Activated naive CD8-positive, alpha-beta T cell treated with anti-CD3 and anti-CD28 coated beads, Interleukin-2, amount 10 ng/mL, durations not matched to agents 7 days and 5 days (primary cell): ENCODE measurements around the gene CNN2. TPM values are rescaled to one million over a fixed set of nuclear protein-coding genes. Genes with fewer than 3 reads are reported as not detected.

Source experiments
- ATAC-seq: fragments of 150-1000 bp; cut with Tn5 transposase; one replicate; pipeline ENCODE4 v1.10.0; 2021; ENCODE audit warnings: low read depth, moderate library complexity
- POLR2A ChIA-PET: fragments of 350-600 bp; sonication (Branson Sonifier 250); formaldehyde crosslinking; loops from one replicate; lab custom pipeline; 2021; ENCODE audit warnings: antibody characterized with exemption; lab: Charles Lee
- DNase-seq: peaks from one replicate; pipeline ENCODE4 v3.0.0; 2021
- H3K27ac Mint-ChIP-seq: one replicate; pipeline ENCODE4 v1.8.0; 2022; ENCODE audit warnings: mild to moderate bottlenecking, mixed read lengths
- H3K27me3 Mint-ChIP-seq: one replicate; pipeline ENCODE4 v1.8.0; 2022; ENCODE audit warnings: mild to moderate bottlenecking, moderate library complexity, mixed read lengths
- H3K36me3 Mint-ChIP-seq: one replicate; pipeline ENCODE4 v1.8.0; 2021; ENCODE audit warnings: mild to moderate bottlenecking, mixed read lengths
- H3K4me1 Mint-ChIP-seq: one replicate; pipeline ENCODE4 v1.8.0; 2021; ENCODE audit warnings: mixed read lengths
- H3K4me3 Mint-ChIP-seq: one replicate; pipeline ENCODE4 v1.8.0; 2022; ENCODE audit warnings: mild to moderate bottlenecking, moderate library complexity, mixed read lengths
- H3K9me3 Mint-ChIP-seq: one replicate; pipeline ENCODE4 v1.8.0; 2021; ENCODE audit warnings: mixed read lengths
- total RNA-seq, 2 experiments: library from RNA; stranded (reverse); gene quantifications; one replicate each; pipeline ENCODE4 v1.2.3, GENCODE V29; 2021

CNN2 gene
- total RNA-seq, 2 experiments from 2014 or later = 340 to 353 TPM

GRCh38 chr19:1035998-1036621 is 9.7 kb downstream of the CNN2 start:
- Mint-ChIP-seq H3K4me3 (no peak overlapping the region), H3K4me1 (peaks cover 43% of the 10 kb centered on the region)
- no peak for ATAC-seq

GRCh38 chr19:1037621-1038064 is 11.2 kb downstream of the CNN2 start:
- DNase-seq = peak; percentile 61

More at GRCh38 chr19:1035998-1036621, 9.7 kb downstream of the CNN2 start:
- H3K36me3 Mint-ChIP-seq = peaks cover 33% of the 10 kb centered on the region
- DNase-seq = no peak
- H3K27ac Mint-ChIP-seq = peak overlapping the region; percentile 54
- POLR2A ChIA-PET = interaction anchor here (0.9 to 7.7 kb wide), 6 partner anchors 8 to 50 kb away, joined by 3 to 82 read pairs (median 8); partner anchors contain the start of genes ARHGAP45, CNN2 and RNU6-2
- no peaks in the 10 kb centered on the region for H3K9me3 Mint-ChIP-seq
- H3K27me3 Mint-ChIP-seq = no peaks in the 10 kb centered on the region

GRCh38 chr19:1038978-1039645 is 12.7 kb downstream of the CNN2 start:
- Mint-ChIP-seq H3K4me1 (peaks cover 37% of the 10 kb centered on the region), H3K4me3 (peak overlapping the region; percentile 99), H3K27me3 (no peaks in the 10 kb centered on the region), H3K9me3 (no peaks in the 10 kb centered on the region), H3K36me3 (peaks cover 21% of the 10 kb centered on the region), H3K27ac (peak overlapping the region; percentile 88)
- POLR2A ChIA-PET = interaction anchor here (0.6 to 7.7 kb wide), 18 partner anchors 9 to 230 kb away, joined by 3 to 82 read pairs (median 6); partner anchors contain the start of genes ARHGAP45, CIRBP, CNN2 and GPX4
- no peak for DNase-seq
- no peak for ATAC-seq

More at GRCh38 chr19:1037621-1038064, 11.2 kb downstream of the CNN2 start:
- H3K27me3 Mint-ChIP-seq = no peaks in the 10 kb centered on the region
- peak overlapping the region; percentile 99 for H3K4me3 Mint-ChIP-seq
- POLR2A ChIA-PET = interaction anchor here (0.6 to 7.7 kb wide), 8 partner anchors 10 to 166 kb away, joined by 3 to 82 read pairs (median 10); partner anchors contain the start of genes ARHGAP45, CNN2 and RNU6-2
- no peaks in the 10 kb centered on the region for H3K9me3 Mint-ChIP-seq
- H3K27ac Mint-ChIP-seq = peak overlapping the region; percentile 88
- ATAC-seq = no peak
- H3K4me1 Mint-ChIP-seq = peaks cover 43% of the 10 kb centered on the region
- H3K36me3 Mint-ChIP-seq = peaks cover 28% of the 10 kb centered on the region

GRCh38 chr19:1039646-1040475 is 13.5 kb downstream of the CNN2 start, which contains the start of gene ABCA7:
TSS of gene ABCA7 (plus strand) at chr19:1040107. CDS start at chr19:1041362, 1,255 bp downstream.
- ATAC-seq (peak; percentile 88), DNase-seq (peak; percentile 100)
- Mint-ChIP-seq H3K4me1 (peaks cover 37% of the 10 kb centered on the region), H3K4me3 (peak within 1 kb of the TSS; percentile 99), H3K36me3 (peaks cover 25% of the 10 kb centered on the region), H3K27ac (peak within 1 kb of the TSS; percentile 92), H3K9me3 (no peaks in the 10 kb centered on the region), H3K27me3 (no peaks in the 10 kb centered on the region)
- POLR2A ChIA-PET = interaction anchor here (0.6 to 7.7 kb wide), 15 partner anchors 8 to 230 kb away, joined by 3 to 82 read pairs (median 7); partner anchors contain the start of genes ARHGAP45, CIRBP, CNN2 and GPX4

- H3K4me1 Mint-ChIP-seq = peaks cover 33% of the 10 kb centered on the region
Observed at GRCh38 chr19:1040476-1041271, 14.3 kb downstream of the CNN2 start.

GRCh38 chr19:1041272-1041834 is 14.9 kb downstream of the CNN2 start:
- Mint-ChIP-seq H3K9me3 (peaks cover 1% of the 10 kb centered on the region), H3K4me1 (peaks cover 29% of the 10 kb centered on the region), H3K27me3 (no peaks in the 10 kb centered on the region), H3K36me3 (peaks cover 23% of the 10 kb centered on the region), H3K27ac (no peak overlapping the region), H3K4me3 (peak overlapping the region; percentile 99)
- POLR2A ChIA-PET = interaction anchor here (0.5 to 7.7 kb wide), 9 partner anchors 13 to 228 kb away, joined by 3 to 82 read pairs (median 7); partner anchors contain the start of genes ARHGAP45, CIRBP, CNN2 and RNU6-2
- no peak for DNase-seq
- ATAC-seq = no peak

More at GRCh38 chr19:1040476-1041271, 14.3 kb downstream of the CNN2 start:
- peak overlapping the region; percentile 92 for H3K27ac Mint-ChIP-seq
- POLR2A ChIA-PET = interaction anchor here (0.9 to 7.7 kb wide), 14 partner anchors 8 to 229 kb away, joined by 3 to 82 read pairs (median 10); partner anchors contain the start of genes ARHGAP45, CIRBP, CNN2 and RNU6-2
- peaks cover 27% of the 10 kb centered on the region for H3K36me3 Mint-ChIP-seq
- peak; percentile 87 for DNase-seq
- peak overlapping the region; percentile 99 for H3K4me3 Mint-ChIP-seq
- peak; percentile 62 for ATAC-seq
- H3K27me3 Mint-ChIP-seq = no peaks in the 10 kb centered on the region
- H3K9me3 Mint-ChIP-seq = peaks cover 1% of the 10 kb centered on the region

GRCh38 chr19:1041835-1042685 is 15.7 kb downstream of the CNN2 start:
- peaks cover 20% of the 10 kb centered on the region for H3K36me3 Mint-ChIP-seq

GRCh38 chr19:1042689-1043511 is 16.5 kb downstream of the CNN2 start:
- no peak overlapping the region for H3K4me3 Mint-ChIP-seq
- ATAC-seq = no peak
- no peak overlapping the region for H3K27ac Mint-ChIP-seq

More at GRCh38 chr19:1041835-1042685, 15.7 kb downstream of the CNN2 start:
- ATAC-seq (no peak), DNase-seq (no peak)
- Mint-ChIP-seq H3K27ac (no peak overlapping the region), H3K27me3 (no peaks in the 10 kb centered on the region), H3K4me3 (peak overlapping the region; percentile 99), H3K4me1 (peaks cover 27% of the 10 kb centered on the region), H3K9me3 (peaks cover 1% of the 10 kb centered on the region)
- POLR2A ChIA-PET = interaction anchor here (0.5 to 7.7 kb wide), 8 partner anchors 12 to 121 kb away, joined by 3 to 82 read pairs (median 14); partner anchors contain the start of genes ARHGAP45 and CNN2

GRCh38 chr19:1045247-1045603 is 18.8 kb downstream of the CNN2 start:
- DNase-seq = no peak
- ATAC-seq = peak; percentile 31
- Mint-ChIP-seq H3K27me3 (no peaks in the 10 kb centered on the region), H3K36me3 (peaks cover 10% of the 10 kb centered on the region), H3K4me3 (no peak overlapping the region), H3K27ac (no peak overlapping the region), H3K9me3 (peaks cover 1% of the 10 kb centered on the region), H3K4me1 (peaks cover 6% of the 10 kb centered on the region)
- POLR2A ChIA-PET = no interaction called here

More at GRCh38 chr19:1042689-1043511, 16.5 kb downstream of the CNN2 start:
- Mint-ChIP-seq H3K36me3 (peaks cover 15% of the 10 kb centered on the region), H3K27me3 (no peaks in the 10 kb centered on the region), H3K9me3 (peaks cover 1% of the 10 kb centered on the region), H3K4me1 (peaks cover 22% of the 10 kb centered on the region)
- POLR2A ChIA-PET = interaction anchor here (0.7 to 7.7 kb wide), 5 partner anchors 12 to 226 kb away, joined by 3 to 80 read pairs (median 3); partner anchors contain the start of genes ARHGAP45 and CIRBP
- DNase-seq = no peak

- no peak overlapping the region for H3K27ac Mint-ChIP-seq
Observed at GRCh38 chr19:1046117-1046626, 19.8 kb downstream of the CNN2 start.

More at GRCh38 chr19:1046117-1046626, 19.8 kb downstream of the CNN2 start:
- Mint-ChIP-seq H3K9me3 (peaks cover 1% of the 10 kb centered on the region), H3K36me3 (peaks cover 10% of the 10 kb centered on the region), H3K4me1 (no peaks in the 10 kb centered on the region), H3K27me3 (no peaks in the 10 kb centered on the region), H3K4me3 (no peak overlapping the region)
- DNase-seq = no peak
- no peak for ATAC-seq
- POLR2A ChIA-PET = no interaction called here
